GM12801 (cell line): Measurements from ENCODE around the gene RAB3A.

Experiments
- CTCF ChIP-seq: IDR thresholded peaks from one replicate; pipeline ENCODE4 v1.5.1; 2011; ENCODE audit warnings: control low read depth; ENCODE audit not compliant: insufficient read length; ENCODE audit errors: extremely low read depth

RAB3A gene

GRCh38 chr19:18164072-18164471, 39.8 kb downstream of the RAB3A start:
- no peak for TF ChIP-seq CTCF

GRCh38 chr19:18161636-18162002, 42.2 kb downstream of the RAB3A start:
- TF ChIP-seq CTCF, result no peak

GRCh38 chr19:18160971-18161635, 42.7 kb downstream of the RAB3A start:
- no peak for TF ChIP-seq CTCF

GRCh38 chr19:18160493-18160970, 43.3 kb downstream of the RAB3A start:
- TF ChIP-seq CTCF, result no peak

- no peak for TF ChIP-seq CTCF
Measured at GRCh38 chr19:18159810-18160209, 44.0 kb downstream of the RAB3A start.

- TF ChIP-seq CTCF, result no peak
Measured at GRCh38 chr19:18158467-18158866, 45.4 kb downstream of the RAB3A start.

GRCh38 chr19:18157465-18158063, 46.3 kb downstream of the RAB3A start:
- TF ChIP-seq CTCF, result no peak
